NCI-H82 (cell line): Measurements from ENCODE around the gene IL24.

Experiments used
- DNase-seq: peaks from one replicate; lab custom pipeline; 2025; lab: John Stamatoyannopoulos, UW

The IL24 gene

GRCh38 chr1:206953126-206953525, 55.9 kb downstream of the IL24 start:
- no peak for DNase-seq

GRCh38 chr1:206953626-206954025, 56.4 kb downstream of the IL24 start:
- DNase-seq = no peak
